ENCODE results near the gene LINS1. TPM values are rescaled to one million over a fixed set of nuclear protein-coding genes. Genes with fewer than 3 reads are reported as not detected.

Gene LINS1
- total and polyA plus RNA-seq, 2 experiments from 2014 or later = 11.7 to 15.4 TPM

DNA sequence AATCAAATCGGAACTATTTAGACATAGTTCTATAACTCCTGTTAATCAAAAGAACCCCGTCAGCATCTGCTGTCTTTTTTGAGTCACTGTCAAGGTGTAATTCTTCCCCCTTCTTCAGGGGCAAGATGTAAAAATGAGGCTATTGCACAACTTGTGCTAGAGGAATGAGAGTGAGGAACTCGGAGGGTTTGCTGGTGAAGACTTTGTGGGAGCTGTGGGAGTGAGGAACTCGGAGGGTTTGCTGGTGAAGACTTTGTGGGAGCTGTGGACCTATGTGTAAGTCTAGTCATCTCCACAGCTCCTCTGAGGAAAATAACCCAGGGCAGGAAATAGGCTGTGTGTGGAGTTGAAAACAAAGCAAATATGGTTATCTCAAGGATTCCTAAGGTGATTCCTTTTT lies 70.8 kb downstream of the LINS1 start:
- Histone ChIP-seq H3K79me2 (replicated peaks; ENCODE audit: insufficient read depth) (no peaks in the 10 kb centered on the region), H3K4me3 (no peak overlapping the region), H3K27ac (ENCODE audit: low read depth) (no peak overlapping the region), H4K20me1 (replicated peaks; ENCODE audit: insufficient read depth) (no peaks in the 10 kb centered on the region), H3F3A (replicated peaks; ENCODE audit: low read depth) (no peaks in the 10 kb centered on the region), H3K27me3 (ENCODE audit: insufficient read depth) (no peaks in the 10 kb centered on the region), H3K9me2 (ENCODE audit: insufficient read depth) (no peaks in the 10 kb centered on the region), H2AFZ (0 out of 2 replicates have a peak overlapping the region, but pooled peaks have one; percentile 14), H3K4me1 (ENCODE audit: insufficient read depth) (peaks cover 2% of the 10 kb centered on the region; the same call in 1 of the 2 replicates), H3K36me3 (ENCODE audit: insufficient read depth) (no peaks in the 10 kb centered on the region), H3K4me2 (no peak overlapping the region)
- Mint-ChIP-seq H3K4me3 (no peak overlapping the region), H3K9me3 (no peaks in the 10 kb centered on the region), H3K27ac (no peak overlapping the region), H3K36me3 (ENCODE audit: low read depth) (no peaks in the 10 kb centered on the region), H3K4me1 (no peaks in the 10 kb centered on the region), H3K27me3 (ENCODE audit: insufficient read depth, low read depth, poor library complexity) (peaks cover 2% of the 10 kb centered on the region)
- no peak for ATAC-seq
- DNase-seq (ENCODE audit: low spot score) = no peak
- TF ChIP-seq, protein P1, sequence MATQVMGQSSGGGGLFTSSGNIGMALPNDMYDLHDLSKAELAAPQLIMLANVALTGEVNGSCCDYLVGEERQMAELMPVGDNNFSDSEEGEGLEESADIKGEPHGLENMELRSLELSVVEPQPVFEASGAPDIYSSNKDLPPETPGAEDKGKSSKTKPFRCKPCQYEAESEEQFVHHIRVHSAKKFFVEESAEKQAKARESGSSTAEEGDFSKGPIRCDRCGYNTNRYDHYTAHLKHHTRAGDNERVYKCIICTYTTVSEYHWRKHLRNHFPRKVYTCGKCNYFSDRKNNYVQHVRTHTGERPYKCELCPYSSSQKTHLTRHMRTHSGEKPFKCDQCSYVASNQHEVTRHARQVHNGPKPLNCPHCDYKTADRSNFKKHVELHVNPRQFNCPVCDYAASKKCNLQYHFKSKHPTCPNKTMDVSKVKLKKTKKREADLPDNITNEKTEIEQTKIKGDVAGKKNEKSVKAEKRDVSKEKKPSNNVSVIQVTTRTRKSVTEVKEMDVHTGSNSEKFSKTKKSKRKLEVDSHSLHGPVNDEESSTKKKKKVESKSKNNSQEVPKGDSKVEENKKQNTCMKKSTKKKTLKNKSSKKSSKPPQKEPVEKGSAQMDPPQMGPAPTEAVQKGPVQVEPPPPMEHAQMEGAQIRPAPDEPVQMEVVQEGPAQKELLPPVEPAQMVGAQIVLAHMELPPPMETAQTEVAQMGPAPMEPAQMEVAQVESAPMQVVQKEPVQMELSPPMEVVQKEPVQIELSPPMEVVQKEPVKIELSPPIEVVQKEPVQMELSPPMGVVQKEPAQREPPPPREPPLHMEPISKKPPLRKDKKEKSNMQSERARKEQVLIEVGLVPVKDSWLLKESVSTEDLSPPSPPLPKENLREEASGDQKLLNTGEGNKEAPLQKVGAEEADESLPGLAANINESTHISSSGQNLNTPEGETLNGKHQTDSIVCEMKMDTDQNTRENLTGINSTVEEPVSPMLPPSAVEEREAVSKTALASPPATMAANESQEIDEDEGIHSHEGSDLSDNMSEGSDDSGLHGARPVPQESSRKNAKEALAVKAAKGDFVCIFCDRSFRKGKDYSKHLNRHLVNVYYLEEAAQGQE (IDR thresholded peaks at IDR 0.05; ENCODE audit: unreplicated experiment) = no peak
- TF ChIP-seq JUNB (IDR thresholded peaks at IDR 0.05; ENCODE audit: unreplicated experiment) (no peak), ZNF114 (CRISPR knock-in tag; IDR thresholded peaks at IDR 0.05) (no peak), EZH2 (IDR thresholded peaks at IDR 0.05; ENCODE audit: low read depth, unreplicated experiment) (no peak), NANOG (IDR thresholded peaks at IDR 0.05; ENCODE audit: borderline replicate concordance) (no peak)
- TF ChIP-seq, protein P2, sequence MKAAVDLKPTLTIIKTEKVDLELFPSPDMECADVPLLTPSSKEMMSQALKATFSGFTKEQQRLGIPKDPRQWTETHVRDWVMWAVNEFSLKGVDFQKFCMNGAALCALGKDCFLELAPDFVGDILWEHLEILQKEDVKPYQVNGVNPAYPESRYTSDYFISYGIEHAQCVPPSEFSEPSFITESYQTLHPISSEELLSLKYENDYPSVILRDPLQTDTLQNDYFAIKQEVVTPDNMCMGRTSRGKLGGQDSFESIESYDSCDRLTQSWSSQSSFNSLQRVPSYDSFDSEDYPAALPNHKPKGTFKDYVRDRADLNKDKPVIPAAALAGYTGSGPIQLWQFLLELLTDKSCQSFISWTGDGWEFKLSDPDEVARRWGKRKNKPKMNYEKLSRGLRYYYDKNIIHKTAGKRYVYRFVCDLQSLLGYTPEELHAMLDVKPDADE (IDR thresholded peaks at IDR 0.05) = no peak

DNA sequence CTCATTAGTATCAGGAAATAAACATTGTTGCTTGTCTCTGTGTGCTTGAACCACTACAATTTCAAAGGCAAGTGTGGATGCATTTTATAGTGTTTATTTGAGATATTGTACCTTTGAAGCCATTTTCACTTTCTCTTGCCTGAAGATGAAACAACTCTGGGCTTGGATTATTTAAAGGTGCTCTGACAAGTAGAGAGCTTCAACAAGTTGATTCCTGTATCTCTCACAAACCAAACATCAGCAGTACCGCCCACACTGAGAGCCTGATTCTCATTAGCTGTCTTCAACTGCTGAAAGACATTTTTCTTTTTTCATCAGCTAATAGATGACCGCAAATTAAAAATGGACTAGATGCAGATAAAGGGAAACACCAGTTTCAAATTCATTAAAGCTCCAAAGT lies 72.4 kb downstream of the LINS1 start:
- Mint-ChIP-seq H3K4me3 (no peak overlapping the region), H3K4me1 (no peaks in the 10 kb centered on the region), H3K27ac (no peak overlapping the region), H3K9me3 (no peaks in the 10 kb centered on the region), H3K27me3 (ENCODE audit: insufficient read depth, low read depth, poor library complexity) (peaks cover 2% of the 10 kb centered on the region), H3K36me3 (ENCODE audit: low read depth) (no peaks in the 10 kb centered on the region)
- no peaks in the 10 kb centered on the region for H3K79me2 ChIP-seq (replicated peaks; ENCODE audit: insufficient read depth)
- no peaks in the 10 kb centered on the region for H4K20me1 ChIP-seq (replicated peaks; ENCODE audit: insufficient read depth)
- H3K27me3 ChIP-seq (ENCODE audit: insufficient read depth) = no peaks in the 10 kb centered on the region
- ATAC-seq = no peak
- H3K36me3 ChIP-seq (ENCODE audit: insufficient read depth) = no peaks in the 10 kb centered on the region
- H3K4me1 ChIP-seq (ENCODE audit: insufficient read depth) = peaks cover 2% of the 10 kb centered on the region; the same call in 1 of the 2 replicates
- TF ChIP-seq ZNF462 (CRISPR knock-in tag; IDR thresholded peaks at IDR 0.05) (no peak), NANOG (IDR thresholded peaks at IDR 0.05; ENCODE audit: borderline replicate concordance) (no peak), POLR2AphosphoS5 (IDR thresholded peaks at IDR 0.05; ENCODE audit: low read depth) (no peak), ZNF331 (CRISPR knock-in tag; IDR thresholded peaks at IDR 0.05; ENCODE audit: low read depth) (no peak)
- H3K27ac ChIP-seq (ENCODE audit: low read depth) = no peak overlapping the region
- H2AFZ ChIP-seq = no peak overlapping the region
- H3K9me2 ChIP-seq (ENCODE audit: insufficient read depth) = no peaks in the 10 kb centered on the region
- no peak overlapping the region for H3K4me3 ChIP-seq
- no peaks in the 10 kb centered on the region for H3F3A ChIP-seq (replicated peaks; ENCODE audit: low read depth)
- no peak overlapping the region for H3K4me2 ChIP-seq
- DNase-seq (ENCODE audit: low spot score) = no peak
